Type B pancreatic cell (in vitro differentiated cells): ENCODE results near the gene ZFYVE27. TPM values are rescaled to one million over a fixed set of nuclear protein-coding genes. Genes with fewer than 3 reads are reported as not detected.
A peak's percentile ranks its signal among the peaks of the same experiment; 100 is the strongest.

ENCODE experiments used
- DNase-seq: peaks from one replicate; pipeline ENCODE4 v3.0.0; 2021; ENCODE audit warnings: mixed read lengths; ENCODE audit not compliant: unreplicated experiment; ENCODE audit errors: extremely low spot score
- H3K27ac Mint-ChIP-seq: 2 replicates; pipeline ENCODE4 v1.8.0; 2021; ENCODE audit warnings: mild to moderate bottlenecking, mixed read lengths
- H3K27me3 Mint-ChIP-seq: 2 replicates; pipeline ENCODE4 v1.8.0; 2021; ENCODE audit warnings: mixed read lengths
- H3K36me3 Mint-ChIP-seq: 2 replicates; pipeline ENCODE4 v1.8.0; 2021; ENCODE audit warnings: mixed read lengths
- H3K4me1 Mint-ChIP-seq: one replicate; pipeline ENCODE4 v1.8.0; 2021; ENCODE audit warnings: mixed read lengths; ENCODE audit not compliant: unreplicated experiment
- H3K4me3 Mint-ChIP-seq: 2 replicates; pipeline ENCODE4 v1.8.0; 2021; ENCODE audit warnings: mild to moderate bottlenecking, mixed read lengths
- H3K9me3 Mint-ChIP-seq: 2 replicates; pipeline ENCODE4 v1.8.0; 2021; ENCODE audit warnings: mixed read lengths
- total RNA-seq: library from RNA; stranded (reverse); gene quantifications from 2 replicates; pipeline ENCODE4 v1.2.1, GENCODE V29; 2021; ENCODE audit warnings: low replicate concordance
- TF ChIP-seq, protein P1 (sequence below): fragments of 200-600 bp; sonication (generic); conservative IDR thresholded peaks from 2 replicates; pipeline ENCODE4 v1.5.0; 2021; ENCODE audit warnings: antibody characterized with exemption, mild to moderate bottlenecking

The ZFYVE27 gene
- total RNA-seq, 1 donor from 2014 or later: 25.6 TPM

DNA sequence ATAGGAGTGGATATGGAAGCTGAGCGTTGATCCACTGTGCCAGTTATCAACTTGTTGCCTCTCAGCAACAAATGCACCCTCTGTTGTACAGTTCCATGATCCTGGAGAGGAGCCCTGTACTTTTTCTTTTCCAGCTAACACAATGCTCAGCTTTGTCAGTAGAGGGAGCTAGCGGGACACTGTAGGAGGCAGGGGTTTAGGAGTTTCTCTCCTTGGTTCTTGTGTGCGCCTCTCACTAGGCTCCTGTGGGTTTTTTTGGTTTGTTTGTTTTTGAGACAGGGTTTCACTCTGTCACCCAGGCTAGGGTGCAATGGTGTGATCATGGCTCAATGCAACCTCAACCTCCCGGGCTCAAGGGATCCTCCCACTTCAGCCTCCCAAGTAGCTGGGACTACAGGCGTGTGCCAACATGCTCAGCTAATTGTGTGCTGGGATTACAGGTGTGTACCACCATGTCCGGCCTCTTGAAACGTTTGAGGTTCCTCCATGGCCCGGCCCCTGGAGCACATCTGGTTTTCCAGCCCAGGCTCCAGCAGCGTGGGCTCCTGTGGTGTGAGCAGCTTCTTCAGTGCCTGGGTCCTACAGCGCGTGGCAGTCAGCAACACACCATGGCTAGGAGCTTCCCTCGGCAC, 35.4 kb upstream of the ZFYVE27 start:
- H3K4me3 Mint-ChIP-seq: no peak overlapping the region
- H3K9me3 Mint-ChIP-seq: no peaks in the 10 kb centered on the region
- H3K27me3 Mint-ChIP-seq: peaks cover 4% of the 10 kb centered on the region
- H3K27ac Mint-ChIP-seq: no peak overlapping the region
- TF ChIP-seq, protein P1, sequence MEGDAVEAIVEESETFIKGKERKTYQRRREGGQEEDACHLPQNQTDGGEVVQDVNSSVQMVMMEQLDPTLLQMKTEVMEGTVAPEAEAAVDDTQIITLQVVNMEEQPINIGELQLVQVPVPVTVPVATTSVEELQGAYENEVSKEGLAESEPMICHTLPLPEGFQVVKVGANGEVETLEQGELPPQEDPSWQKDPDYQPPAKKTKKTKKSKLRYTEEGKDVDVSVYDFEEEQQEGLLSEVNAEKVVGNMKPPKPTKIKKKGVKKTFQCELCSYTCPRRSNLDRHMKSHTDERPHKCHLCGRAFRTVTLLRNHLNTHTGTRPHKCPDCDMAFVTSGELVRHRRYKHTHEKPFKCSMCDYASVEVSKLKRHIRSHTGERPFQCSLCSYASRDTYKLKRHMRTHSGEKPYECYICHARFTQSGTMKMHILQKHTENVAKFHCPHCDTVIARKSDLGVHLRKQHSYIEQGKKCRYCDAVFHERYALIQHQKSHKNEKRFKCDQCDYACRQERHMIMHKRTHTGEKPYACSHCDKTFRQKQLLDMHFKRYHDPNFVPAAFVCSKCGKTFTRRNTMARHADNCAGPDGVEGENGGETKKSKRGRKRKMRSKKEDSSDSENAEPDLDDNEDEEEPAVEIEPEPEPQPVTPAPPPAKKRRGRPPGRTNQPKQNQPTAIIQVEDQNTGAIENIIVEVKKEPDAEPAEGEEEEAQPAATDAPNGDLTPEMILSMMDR: peak; percentile 88
- no peak for DNase-seq
- no peaks in the 10 kb centered on the region for H3K4me1 Mint-ChIP-seq
- no peaks in the 10 kb centered on the region for H3K36me3 Mint-ChIP-seq

- TF ChIP-seq, protein P1: no peak
- H3K27me3 Mint-ChIP-seq: peaks cover 4% of the 10 kb centered on the region
- H3K4me3 Mint-ChIP-seq: no peak overlapping the region
- peaks cover 6% of the 10 kb centered on the region for H3K4me1 Mint-ChIP-seq
- H3K36me3 Mint-ChIP-seq: no peaks in the 10 kb centered on the region
- H3K27ac Mint-ChIP-seq: no peak overlapping the region
- H3K9me3 Mint-ChIP-seq: no peaks in the 10 kb centered on the region
- DNase-seq: no peak
Measured at GRCh38 chr10:97703398-97704067, 33.4 kb upstream of the ZFYVE27 start.

DNA sequence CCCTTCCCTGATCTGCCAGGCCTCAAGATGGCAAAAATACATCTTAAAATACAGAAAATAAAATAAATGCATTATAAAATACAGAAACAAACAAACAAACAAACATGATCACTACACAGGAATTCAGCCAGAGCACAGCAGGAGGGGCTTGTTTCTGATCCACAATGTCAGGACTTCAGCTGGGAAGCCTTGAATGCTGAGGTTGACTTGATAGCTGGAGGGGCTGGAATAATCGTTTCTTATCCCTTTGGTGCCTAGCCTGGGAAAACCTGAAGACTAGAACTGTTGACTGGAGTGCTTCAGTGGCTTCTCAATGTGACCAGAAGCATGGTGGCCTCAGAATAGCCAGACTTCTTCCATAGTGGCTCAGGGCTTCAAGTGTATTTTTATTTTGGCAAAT, 32.6 kb upstream of the ZFYVE27 start:
- peaks cover 7% of the 10 kb centered on the region for H3K27me3 Mint-ChIP-seq
- no peak overlapping the region for H3K4me3 Mint-ChIP-seq
- no peak for DNase-seq
- peaks cover 11% of the 10 kb centered on the region for H3K4me1 Mint-ChIP-seq
- H3K36me3 Mint-ChIP-seq: no peaks in the 10 kb centered on the region
- no peaks in the 10 kb centered on the region for H3K9me3 Mint-ChIP-seq
- H3K27ac Mint-ChIP-seq: no peak overlapping the region
- TF ChIP-seq, protein P1: no peak

GRCh38 chr10:97705006-97705670, 31.8 kb upstream of the ZFYVE27 start:
- Mint-ChIP-seq H3K36me3 (no peaks in the 10 kb centered on the region), H3K27ac (no peak overlapping the region), H3K9me3 (no peaks in the 10 kb centered on the region), H3K27me3 (peaks cover 12% of the 10 kb centered on the region), H3K4me3 (no peak overlapping the region), H3K4me1 (peaks cover 16% of the 10 kb centered on the region)
- TF ChIP-seq, protein P1: no peak
- DNase-seq: no peak

- Mint-ChIP-seq H3K36me3 (no peaks in the 10 kb centered on the region), H3K4me1 (peaks cover 20% of the 10 kb centered on the region), H3K27ac (no peak overlapping the region), H3K27me3 (peaks cover 16% of the 10 kb centered on the region), H3K9me3 (no peaks in the 10 kb centered on the region), H3K4me3 (no peak overlapping the region)
- TF ChIP-seq, protein P1: no peak
- DNase-seq: no peak
Measured at GRCh38 chr10:97707134-97707861, 29.6 kb upstream of the ZFYVE27 start.
